HG03108 (cell line): ENCODE measurements around the gene SLC45A1.
"Not testable (repeated sequence)": the region's sequence is repeated elsewhere in the genome, so short reads cannot be mapped to it uniquely, and the experiment has no call there.

Experiments used
- ATAC-seq: cut with Tn5 transposase; IDR thresholded peaks from one replicate; pipeline ENCODE4 v1.9.1; 2021; ENCODE audit warnings: moderate library complexity; ENCODE audit not compliant: unreplicated experiment

Gene SLC45A1

GRCh38 chr1:8317647-8318381, at the start of gene SLC45A1:
TSS of gene SLC45A1 (plus strand) at chr1:8318114. CDS start at chr1:8324330, 6,216 bp downstream.
- no peak for ATAC-seq

- ATAC-seq, result no peak
These were observed 44.9 kb upstream of the SLC45A1 start for GRCh38 chr1:8273036-8273435.

- ATAC-seq, result no peak
These were observed 43.6 kb upstream of the SLC45A1 start for GRCh38 chr1:8274352-8274751.

- no peak for ATAC-seq
These were observed 41.6 kb upstream of the SLC45A1 start for GRCh38 chr1:8276173-8276914.

GRCh38 chr1:8276932-8277331, 41.0 kb upstream of the SLC45A1 start:
- ATAC-seq, result no peak

GRCh38 chr1:8278677-8279076, 39.2 kb upstream of the SLC45A1 start:
- not testable (repeated sequence) for ATAC-seq

GRCh38 chr1:8281843-8282509, 35.9 kb upstream of the SLC45A1 start:
- no peak for ATAC-seq

GRCh38 chr1:8283058-8283884, 34.6 kb upstream of the SLC45A1 start:
- ATAC-seq, result peak; percentile 87

- ATAC-seq, result no peak
These were observed 33.8 kb upstream of the SLC45A1 start for GRCh38 chr1:8284127-8284526.

- ATAC-seq, result no peak
These were observed 32.8 kb upstream of the SLC45A1 start for GRCh38 chr1:8285103-8285502.

- ATAC-seq, result no peak
These were observed 31.9 kb upstream of the SLC45A1 start for GRCh38 chr1:8285965-8286364.

GRCh38 chr1:8293118-8293517, 24.8 kb upstream of the SLC45A1 start:
- ATAC-seq, result no peak

GRCh38 chr1:8293641-8294169, 24.2 kb upstream of the SLC45A1 start:
- ATAC-seq, result no peak

GRCh38 chr1:8294170-8294697, 23.7 kb upstream of the SLC45A1 start:
- ATAC-seq, result no peak

- no peak for ATAC-seq
These were observed 20.7 kb upstream of the SLC45A1 start for GRCh38 chr1:8297245-8297644.

- no peak for ATAC-seq
These were observed 18.0 kb upstream of the SLC45A1 start for GRCh38 chr1:8299963-8300362.

GRCh38 chr1:8302081-8302956, 15.6 kb upstream of the SLC45A1 start:
- ATAC-seq, result no peak

GRCh38 chr1:8303141-8303540, 14.8 kb upstream of the SLC45A1 start:
- ATAC-seq, result no peak

GRCh38 chr1:8303876-8304275, 14.0 kb upstream of the SLC45A1 start:
- ATAC-seq, result no peak
